Prostate gland (tissue), 2 donors: Measurements from ENCODE around the gene MUC5AC. TPM values are rescaled to one million over a fixed set of nuclear protein-coding genes. Genes with fewer than 3 reads are reported as not detected.
"Not testable (repeated sequence)": the region's sequence is repeated elsewhere in the genome, so short reads cannot be mapped to it uniquely, and the experiment has no call there.

Source experiments
- DNase-seq: peaks from one replicate; pipeline ENCODE4 v3.0.0-alpha.2; 2019; ENCODE audit warnings: low spot score
- H3K27ac ChIP-seq, 2 donors: fragments of 200-600 bp; sonication (generic); 2 replicates each; pipeline ENCODE4 v1.5.1; 2017 to 2019
- H3K27me3 ChIP-seq: fragments of 200-600 bp; sonication (generic); replicated peaks from 2 replicates; pipeline ENCODE4 v1.5.1; 2019; ENCODE audit not compliant: insufficient read depth
- H3K36me3 ChIP-seq, 2 donors: fragments of 200-600 bp; sonication (generic); 1 replicate in 1 of 2; 2 replicates in 1 of 2; pipeline versions ENCODE4 v1.5.1 to v1.8.1; 2017 to 2019
- H3K4me1 ChIP-seq: fragments of 200-600 bp; sonication (generic); replicated peaks from 2 replicates; pipeline ENCODE4 v1.5.1; 2019
- H3K4me3 ChIP-seq, 2 donors: fragments of 200-600 bp; sonication (generic); 2 replicates each; pipeline ENCODE4 v1.5.1; 2017 to 2019
- H3K9me3 ChIP-seq: fragments of 200-600 bp; sonication (generic); 2 replicates; pipeline ENCODE4 v1.5.1; 2017
- POLR2A ChIP-seq: fragments of 450-650 bp; IDR thresholded peaks from one replicate; pipeline ENCODE4 v1.6.1; 2016; ENCODE audit warnings: antibody characterized with exemption, mild to moderate bottlenecking
- POLR2AphosphoS5 ChIP-seq: sonication (generic); formaldehyde crosslinking; IDR thresholded peaks from one replicate; pipeline ENCODE4 v1.6.1; 2017; ENCODE audit warnings: antibody characterized with exemption
- WGBS: methylation state at CpG from one replicate; pipeline ENCODE4 v1.1.5; 2018; 5-methylcytosine and 5-hydroxymethylcytosine counted together
- intact Hi-C: fragments of 100-400 bp; cut with DNase I; formaldehyde crosslinking; loops from one replicate; pipeline ENCODE4 v1.14.2; 2022
- total RNA-seq, 2 donors: library from RNA; depleted of rRNA; stranded (reverse); fragments of >200 nt; gene quantifications; one replicate each; pipeline ENCODE4 v1.1.0, GENCODE V29; 2016
- TF ChIP-seq, protein P1 (sequence below), 4 experiments: fragments of 200-600 bp in 2 of 4; fragments of 450-650 bp in 2 of 4; sonication (generic) in 2 of 4; IDR thresholded peaks; 1 replicate in 3 of 4; 2 replicates in 1 of 4; pipeline ENCODE4 v1.5.1; 2016 to 2019; ENCODE audit warnings: antibody characterized with exemption in 4 of 4, mild to moderate bottlenecking in 2 of 4, moderate library complexity in 2 of 4

The MUC5AC gene
- total RNA-seq, 2 donors from 2014 or later = 0.05 to 0.45 TPM

DNA sequence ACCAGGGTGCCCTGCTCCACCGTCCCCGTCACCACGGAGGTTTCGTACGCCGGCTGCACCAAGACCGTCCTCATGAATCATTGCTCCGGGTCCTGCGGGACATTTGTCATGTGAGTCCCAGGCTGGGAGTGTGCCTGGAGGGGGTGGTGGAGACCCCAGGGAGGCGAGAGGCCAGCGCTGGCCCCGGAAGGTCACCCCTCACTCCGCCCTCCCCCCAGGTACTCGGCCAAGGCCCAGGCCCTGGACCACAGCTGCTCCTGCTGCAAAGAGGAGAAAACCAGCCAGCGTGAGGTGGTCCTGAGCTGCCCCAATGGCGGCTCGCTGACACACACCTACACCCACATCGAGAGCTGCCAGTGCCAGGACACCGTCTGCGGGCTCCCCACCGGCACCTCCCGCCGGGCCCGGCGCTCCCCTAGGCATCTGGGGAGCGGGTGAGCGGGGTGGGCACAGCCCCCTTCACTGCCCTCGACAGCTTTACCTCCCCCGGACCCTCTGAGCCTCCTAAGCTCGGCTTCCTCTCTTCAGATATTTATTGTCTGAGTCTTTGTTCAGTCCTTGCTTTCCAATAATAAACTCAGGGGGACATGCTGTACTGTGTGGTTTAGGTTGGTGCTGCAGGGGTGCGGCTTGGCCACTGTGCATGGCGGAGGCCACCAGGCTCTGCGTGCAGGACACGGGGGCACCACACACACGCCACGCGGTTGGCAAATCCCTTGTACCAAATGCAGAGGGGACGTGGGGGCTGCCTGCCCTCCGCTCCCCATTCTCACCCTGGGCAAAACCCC, 47.6 kb upstream of the MUC5AC start:
- no peak for TF ChIP-seq POLR2AphosphoS5
- TF ChIP-seq POLR2A = no peak
- TF ChIP-seq, protein P1, sequence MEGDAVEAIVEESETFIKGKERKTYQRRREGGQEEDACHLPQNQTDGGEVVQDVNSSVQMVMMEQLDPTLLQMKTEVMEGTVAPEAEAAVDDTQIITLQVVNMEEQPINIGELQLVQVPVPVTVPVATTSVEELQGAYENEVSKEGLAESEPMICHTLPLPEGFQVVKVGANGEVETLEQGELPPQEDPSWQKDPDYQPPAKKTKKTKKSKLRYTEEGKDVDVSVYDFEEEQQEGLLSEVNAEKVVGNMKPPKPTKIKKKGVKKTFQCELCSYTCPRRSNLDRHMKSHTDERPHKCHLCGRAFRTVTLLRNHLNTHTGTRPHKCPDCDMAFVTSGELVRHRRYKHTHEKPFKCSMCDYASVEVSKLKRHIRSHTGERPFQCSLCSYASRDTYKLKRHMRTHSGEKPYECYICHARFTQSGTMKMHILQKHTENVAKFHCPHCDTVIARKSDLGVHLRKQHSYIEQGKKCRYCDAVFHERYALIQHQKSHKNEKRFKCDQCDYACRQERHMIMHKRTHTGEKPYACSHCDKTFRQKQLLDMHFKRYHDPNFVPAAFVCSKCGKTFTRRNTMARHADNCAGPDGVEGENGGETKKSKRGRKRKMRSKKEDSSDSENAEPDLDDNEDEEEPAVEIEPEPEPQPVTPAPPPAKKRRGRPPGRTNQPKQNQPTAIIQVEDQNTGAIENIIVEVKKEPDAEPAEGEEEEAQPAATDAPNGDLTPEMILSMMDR (IDR thresholded peaks at IDR 0.05) = no peak
- Histone ChIP-seq H3K9me3 (no peaks in the 10 kb centered on the region), H3K4me1 (no peaks in the 10 kb centered on the region), H3K36me3 (no peaks in the 10 kb centered on the region), H3K27me3 (no peaks in the 10 kb centered on the region), H3K4me3 (no peak overlapping the region), H3K27ac (no peak overlapping the region)
- intact Hi-C loops = no loop called here
- 84% methylated on average over 39 of the region's 39 CpGs for WGBS
- no peak for DNase-seq

DNA sequence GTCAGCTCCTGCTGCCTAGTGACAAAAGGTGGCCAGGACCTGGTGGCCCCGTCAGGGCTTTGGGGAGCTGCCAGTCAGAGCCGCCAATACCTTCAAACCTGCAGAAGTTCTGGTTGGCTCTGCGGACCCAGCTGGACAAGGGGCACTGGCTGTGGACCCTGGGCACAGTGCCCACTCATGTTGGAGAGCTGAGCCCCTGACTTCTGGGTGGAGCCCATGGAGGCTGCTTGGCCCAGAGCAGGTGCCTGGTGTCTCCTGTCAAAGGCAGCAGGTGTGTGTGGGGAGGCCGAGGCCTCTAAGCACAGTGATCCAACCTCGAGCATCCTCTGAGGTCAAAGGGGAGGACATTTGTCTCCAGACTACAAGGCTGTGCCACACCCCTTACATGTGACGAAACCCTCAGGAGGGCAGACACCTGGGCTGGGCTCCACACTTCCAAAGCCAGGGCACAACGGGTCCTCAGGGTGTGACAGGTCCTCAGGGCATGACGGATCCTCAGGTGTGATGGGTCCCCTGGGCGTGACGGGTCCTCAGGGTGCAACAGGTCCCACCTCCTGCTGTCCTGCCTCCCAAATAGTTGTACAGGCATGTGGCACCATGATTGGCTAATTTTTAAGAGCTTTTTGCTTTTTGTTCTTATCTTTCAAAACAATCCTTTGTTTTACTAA, 46.1 kb upstream of the MUC5AC start:
- no peaks in the 10 kb centered on the region for H3K4me1 ChIP-seq
- DNase-seq = no peak
- no peak overlapping the region for H3K27ac ChIP-seq
- H3K27me3 ChIP-seq = no peaks in the 10 kb centered on the region
- 89% methylated on average over 10 of the region's 10 CpGs for WGBS
- no peaks in the 10 kb centered on the region for H3K36me3 ChIP-seq
- no peaks in the 10 kb centered on the region for H3K9me3 ChIP-seq
- intact Hi-C loops = no loop called here
- TF ChIP-seq POLR2AphosphoS5 = no peak
- no peak for TF ChIP-seq POLR2A
- TF ChIP-seq, protein P1 (IDR thresholded peaks at IDR 0.05) = no peak
- H3K4me3 ChIP-seq = no peak overlapping the region

DNA sequence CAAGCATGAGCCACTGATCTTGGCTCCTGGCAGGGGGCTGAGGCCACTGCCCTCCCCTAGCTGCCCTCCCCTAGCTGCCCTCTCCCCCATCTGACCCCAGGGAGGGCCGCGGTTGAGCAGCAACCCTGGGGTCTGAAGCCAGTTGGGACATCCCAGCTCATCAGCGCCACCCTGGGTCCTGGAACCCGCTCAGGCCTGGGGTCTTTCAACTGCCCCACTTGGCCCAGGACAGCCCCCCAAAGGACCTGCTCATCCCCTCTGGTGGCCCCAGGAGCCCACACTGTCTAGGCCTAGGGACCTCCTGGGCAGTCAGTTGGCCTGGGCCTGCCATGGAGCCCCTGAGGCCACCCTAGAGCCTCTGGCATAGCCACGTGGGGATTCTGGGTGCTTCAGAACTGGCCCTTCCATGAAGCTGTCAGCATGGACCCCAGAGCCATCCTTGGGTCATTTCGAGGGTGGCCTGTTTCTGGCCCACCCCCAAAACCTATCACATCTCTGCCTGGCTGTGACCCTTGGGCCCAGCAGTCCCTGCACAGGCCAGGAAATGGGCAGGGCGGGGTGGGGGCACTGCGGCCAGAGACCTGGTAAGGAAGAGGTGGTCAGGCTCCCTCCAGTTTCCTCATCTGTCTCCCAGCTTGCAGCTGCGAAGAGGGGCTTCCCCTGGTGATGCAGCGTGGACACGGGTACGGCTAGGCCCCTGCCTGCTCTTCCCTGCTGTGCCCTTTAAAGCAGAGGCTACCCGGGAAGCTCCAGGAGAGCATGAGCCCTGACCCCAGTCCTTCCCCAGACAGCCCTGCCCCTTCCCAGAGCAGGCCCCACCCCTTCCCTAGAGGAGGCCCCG, 45.2 kb upstream of the MUC5AC start:
- WGBS = 91% methylated on average over 13 of the region's 14 CpGs

DNA sequence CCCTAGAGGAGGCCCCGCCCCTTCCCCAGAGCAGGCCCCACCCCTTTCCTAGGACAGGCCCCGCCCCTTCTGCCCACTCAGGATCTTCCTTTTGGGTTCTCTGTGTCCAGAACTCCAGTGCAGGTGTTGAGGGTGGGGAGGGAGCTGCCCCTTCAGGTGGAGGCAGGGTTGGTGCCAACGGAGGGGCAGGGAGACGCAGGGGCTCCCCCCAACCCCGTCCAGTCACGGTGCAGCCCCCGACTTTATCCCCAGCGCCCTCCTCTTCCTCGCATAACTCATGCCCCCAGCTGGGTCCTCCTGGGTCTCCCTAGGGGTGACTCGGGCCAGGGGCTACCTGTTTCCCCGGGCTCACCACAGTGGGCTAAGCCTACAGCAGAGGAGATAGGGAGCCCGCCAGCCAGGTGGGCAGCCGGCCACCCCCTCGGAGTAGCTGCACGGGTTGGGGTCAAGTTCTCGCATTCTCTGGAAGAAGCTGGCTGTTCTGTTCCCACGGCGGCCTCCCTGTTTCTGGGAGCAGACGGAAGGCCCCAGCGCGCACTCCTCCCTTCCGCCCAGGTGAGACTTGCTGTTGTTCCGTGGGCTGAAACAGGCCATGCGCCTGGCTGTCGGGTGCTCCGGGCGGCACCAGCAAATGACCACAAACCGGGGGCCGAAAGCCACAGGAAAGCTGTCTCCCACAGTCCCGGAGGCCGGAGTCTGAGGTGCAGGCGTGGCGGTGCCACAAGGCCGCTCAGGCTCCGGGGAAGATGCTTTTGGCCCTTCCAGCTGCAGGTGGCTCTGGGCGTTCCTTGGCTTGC, 44.1 kb upstream of the MUC5AC start:
- 87% methylated on average over 34 of the region's 36 CpGs for WGBS
- no peak for TF ChIP-seq POLR2A
- Histone ChIP-seq H3K27ac (no peak overlapping the region), H3K27me3 (no peaks in the 10 kb centered on the region), H3K9me3 (no peaks in the 10 kb centered on the region), H3K4me3 (no peak overlapping the region), H3K36me3 (no peaks in the 10 kb centered on the region), H3K4me1 (no peaks in the 10 kb centered on the region)
- intact Hi-C loops = no loop called here
- no peak for DNase-seq

More for the DNA sequence above, 45.2 kb upstream of the MUC5AC start:
- no peaks in the 10 kb centered on the region for H3K36me3 ChIP-seq
- TF ChIP-seq POLR2A = no peak
- no peak for TF ChIP-seq POLR2AphosphoS5
- TF ChIP-seq, protein P1 (IDR thresholded peaks at IDR 0.05) = no peak
- intact Hi-C loops = no loop called here
- no peak for DNase-seq
- H3K4me3 ChIP-seq = no peak overlapping the region
- no peak overlapping the region for H3K27ac ChIP-seq
- H3K4me1 ChIP-seq = no peaks in the 10 kb centered on the region
- H3K27me3 ChIP-seq = no peaks in the 10 kb centered on the region
- H3K9me3 ChIP-seq = no peaks in the 10 kb centered on the region

DNA sequence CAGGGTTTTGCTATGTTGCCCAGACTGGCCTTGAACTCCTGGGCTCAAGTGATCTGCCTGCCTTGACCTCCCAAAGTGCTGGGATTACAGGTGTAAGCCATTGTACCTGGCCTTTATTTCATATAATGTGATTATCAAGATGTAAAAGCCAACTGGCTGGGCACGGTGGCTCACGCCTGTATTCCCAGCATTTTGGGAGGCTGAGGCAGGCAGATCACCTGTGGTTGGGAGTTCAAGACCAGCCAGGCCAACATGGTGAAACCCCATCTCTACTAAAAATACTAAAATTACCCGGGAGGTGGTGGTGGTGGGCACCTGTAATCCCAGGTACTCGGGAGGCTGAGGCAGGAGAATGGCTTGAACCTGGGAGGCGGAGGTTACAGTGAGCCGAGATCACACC, 42.5 kb upstream of the MUC5AC start:
- DNase-seq, H3K27ac ChIP-seq, H3K4me1 ChIP-seq, H3K9me3 ChIP-seq, intact Hi-C loops, H3K27me3 ChIP-seq, H3K4me3 ChIP-seq, H3K36me3 ChIP-seq: not testable (repeated sequence)
- 91% methylated on average over 6 of the region's 6 CpGs for WGBS
